ENCODE results near the gene ERP44.

ERP44 gene

DNA sequence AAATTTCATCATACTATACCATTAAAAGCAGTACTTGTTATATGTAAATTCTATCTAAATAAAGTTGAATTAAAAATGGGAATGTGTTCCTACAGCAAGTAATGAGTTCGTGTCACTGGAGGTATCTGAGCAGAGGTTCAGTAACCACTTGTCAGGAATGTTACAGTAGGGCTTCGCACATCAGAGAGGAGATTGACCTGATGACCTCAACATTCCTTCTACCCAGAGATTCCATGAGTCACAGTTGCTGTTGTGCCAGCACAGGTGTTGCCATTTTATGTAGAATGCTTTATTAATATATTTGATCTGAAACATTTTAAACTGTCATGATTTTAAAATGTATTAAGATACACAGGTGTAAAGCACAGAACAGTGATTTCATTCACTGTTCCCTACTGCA is 132.1 kb downstream of the ERP44 start:
- no peak overlapping the region for H3K27ac ChIP-seq
- no peaks in the 10 kb centered on the region for H3K27me3 ChIP-seq
- H3K36me3 ChIP-seq = peaks cover 3 to 47% (median 16%) of the 10 kb centered on the region in 3 donors
- DNase-seq = no peak
- H3K4me1 ChIP-seq = no peaks in the 10 kb centered on the region
- intact Hi-C loops (cut with DNase I; ENCODE audit: low total_unique reads) = no loop called here
- no peak for TF ChIP-seq CTCF (IDR thresholded peaks at IDR 0.05)
- H3K9me3 ChIP-seq = no peaks in the 10 kb centered on the region
- H3K4me3 ChIP-seq = no peak overlapping the region

GRCh38 chr9:99966001-99966400 is 132.8 kb downstream of the ERP44 start:
- intact Hi-C loops (cut with DNase I; ENCODE audit: low total_unique reads) = no loop called here

DNA sequence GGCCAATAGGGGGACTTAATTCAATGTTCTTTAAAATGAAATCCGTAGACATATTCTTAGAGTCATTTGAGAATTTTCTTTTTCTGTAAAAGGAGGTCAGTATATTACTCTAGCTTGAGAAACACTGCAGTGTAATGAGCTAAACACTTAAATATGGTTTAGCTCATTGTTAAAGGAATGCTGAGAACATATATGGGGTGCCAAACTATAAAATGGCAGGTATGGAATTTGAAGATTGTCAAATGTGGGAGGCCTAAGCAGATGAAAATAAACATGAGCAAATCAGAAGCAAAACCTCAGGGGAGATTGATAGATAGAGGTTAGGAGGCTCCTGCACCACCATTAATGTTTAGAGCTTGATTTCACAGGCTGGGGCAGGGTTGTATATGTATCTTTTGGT is 134.5 kb downstream of the ERP44 start:
- intact Hi-C loops (cut with DNase I; ENCODE audit: low total_unique reads) = no loop called here
- Histone ChIP-seq H3K36me3 (peaks cover 14 to 55% (median 18%) of the 10 kb centered on the region in 3 donors), H3K4me3 (no peak overlapping the region), H3K27ac (no peak overlapping the region), H3K27me3 (no peaks in the 10 kb centered on the region), H3K9me3 (no peaks in the 10 kb centered on the region), H3K4me1 (no peaks in the 10 kb centered on the region)
- no peak for DNase-seq
- no peak for TF ChIP-seq CTCF (IDR thresholded peaks at IDR 0.05)

More at GRCh38 chr9:99966001-99966400, 132.8 kb downstream of the ERP44 start:
- Histone ChIP-seq H3K9me3 (no peaks in the 10 kb centered on the region), H3K27ac (no peak overlapping the region), H3K36me3 (peaks cover 5 to 54% (median 18%) of the 10 kb centered on the region in 3 donors), H3K4me1 (no peaks in the 10 kb centered on the region), H3K4me3 (no peak overlapping the region), H3K27me3 (no peaks in the 10 kb centered on the region)
- no peak for DNase-seq
- TF ChIP-seq CTCF (IDR thresholded peaks at IDR 0.05) = no peak

DNA sequence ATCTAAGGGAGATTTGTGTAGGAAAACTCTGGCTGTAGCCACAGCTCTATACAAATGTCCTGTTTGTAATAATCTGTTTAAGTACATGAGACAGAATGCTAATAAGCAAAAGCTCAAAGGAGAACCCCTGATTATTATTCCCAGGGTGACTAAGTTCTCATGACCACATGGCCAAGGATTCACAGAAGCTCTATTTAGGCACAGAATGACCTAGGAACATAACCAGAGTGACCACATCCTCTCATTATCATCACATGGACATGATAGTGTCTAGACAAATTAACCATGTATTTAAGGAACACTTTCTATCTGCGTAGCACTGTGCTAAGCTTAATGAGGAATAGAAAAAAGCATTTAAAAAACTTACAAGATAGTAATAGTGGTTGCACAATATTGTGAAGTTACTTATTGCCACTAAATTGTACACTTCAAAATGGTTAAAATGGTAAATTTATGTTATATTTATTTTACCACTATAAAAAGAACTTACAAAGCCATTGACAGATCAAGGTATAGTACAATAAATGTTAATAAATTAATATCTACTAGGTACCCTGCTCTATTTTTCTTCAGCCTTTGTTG is 136.0 kb downstream of the ERP44 start:
- DNase-seq = no peak

DNA sequence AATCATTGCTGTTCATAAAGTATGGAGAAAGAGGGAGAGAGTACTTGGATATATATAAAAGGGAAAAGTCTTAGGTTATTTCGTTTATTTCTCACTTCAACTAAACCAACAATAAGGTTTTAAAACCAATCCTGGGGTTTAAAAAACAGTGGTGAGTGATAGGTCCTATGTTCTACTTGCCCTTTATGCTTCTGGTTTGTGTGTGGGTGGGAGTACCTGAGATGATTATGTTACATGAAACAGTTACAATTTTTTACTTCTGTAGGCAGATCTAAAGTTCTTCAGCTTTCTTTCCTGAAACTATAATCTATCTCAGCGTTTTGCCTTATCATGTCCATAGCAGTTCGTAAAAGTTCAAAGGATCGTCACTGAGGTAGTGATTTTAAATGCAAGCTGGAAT is 143.2 kb downstream of the ERP44 start:
- peaks cover 8 to 22% (median 12%) of the 10 kb centered on the region in 3 donors for H3K36me3 ChIP-seq
- H3K27ac ChIP-seq = no peak overlapping the region
- DNase-seq = no peak
- H3K4me3 ChIP-seq = no peak overlapping the region
- no peaks in the 10 kb centered on the region for H3K27me3 ChIP-seq
- H3K4me1 ChIP-seq = no peaks in the 10 kb centered on the region
- no peak for TF ChIP-seq CTCF (IDR thresholded peaks at IDR 0.05)
- no peaks in the 10 kb centered on the region for H3K9me3 ChIP-seq
- intact Hi-C loops (cut with DNase I; ENCODE audit: low total_unique reads) = no loop called here

More for the DNA sequence above, 136.0 kb downstream of the ERP44 start:
- H3K27me3 ChIP-seq = no peaks in the 10 kb centered on the region
- no peak for TF ChIP-seq CTCF (IDR thresholded peaks at IDR 0.05)
- H3K4me3 ChIP-seq = no peak overlapping the region
- H3K9me3 ChIP-seq = no peaks in the 10 kb centered on the region
- intact Hi-C loops (cut with DNase I; ENCODE audit: low total_unique reads) = no loop called here
- H3K36me3 ChIP-seq = peaks cover 9 to 40% (median 14%) of the 10 kb centered on the region in 3 donors
- H3K4me1 ChIP-seq = no peaks in the 10 kb centered on the region
- no peak overlapping the region for H3K27ac ChIP-seq

DNA sequence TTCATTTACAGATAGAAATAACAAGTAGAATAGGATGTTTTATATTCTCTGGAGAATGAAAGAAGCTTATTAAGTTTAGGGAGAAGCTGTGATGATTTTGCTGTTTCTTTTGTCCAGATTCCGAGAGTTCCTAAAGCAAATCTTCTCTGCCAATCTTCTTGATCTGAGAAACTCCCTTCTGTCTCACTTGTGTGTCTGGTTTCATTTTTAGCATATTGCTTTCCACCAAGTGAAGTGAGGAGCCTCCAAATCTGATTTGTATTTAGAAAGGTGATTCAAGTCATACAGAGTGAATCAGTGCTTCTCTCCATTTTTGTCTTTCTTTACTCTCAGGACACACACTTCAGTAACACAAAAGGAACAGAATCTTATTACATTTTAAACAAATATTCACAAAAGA is 144.0 kb downstream of the ERP44 start:
- Histone ChIP-seq H3K36me3 (peaks cover 7 to 16% (median 8%) of the 10 kb centered on the region in 3 donors), H3K27ac (no peak overlapping the region), H3K4me1 (no peaks in the 10 kb centered on the region), H3K9me3 (no peaks in the 10 kb centered on the region), H3K27me3 (no peaks in the 10 kb centered on the region), H3K4me3 (no peak overlapping the region)
- DNase-seq = no peak
- intact Hi-C loops (cut with DNase I; ENCODE audit: low total_unique reads) = no loop called here
- no peak for TF ChIP-seq CTCF (IDR thresholded peaks at IDR 0.05)

Measured in tibial artery (tissue), 4 donors.